Neutrophil (primary cell): ENCODE results near the gene PIEZO1.

ENCODE experiments used
- H3K27ac ChIP-seq: fragments of 200-600 bp; sonication (generic); 2 replicates; pipeline ENCODE4 v1.5.1; 2016; ENCODE audit warnings: mild to moderate bottlenecking, moderate library complexity
- H3K27me3 ChIP-seq: fragments of 200-600 bp; sonication (generic); 2 replicates; pipeline ENCODE4 v1.6.0; 2016; ENCODE audit warnings: mild to moderate bottlenecking
- H3K36me3 ChIP-seq: fragments of 200-600 bp; sonication (generic); 2 replicates; pipeline ENCODE4 v1.5.1; 2017
- H3K4me1 ChIP-seq, 2 experiments: fragments of 200-600 bp in 1 of 2; sonication (generic) in 1 of 2; 1 replicate in 1 of 2; 2 replicates in 1 of 2; pipeline versions ENCODE4 v1.5.1 to v1.6.1; 2013 to 2016; ENCODE audit warnings: low read depth in 1 of 2, low read length in 1 of 2, mild to moderate bottlenecking in 1 of 2, moderate library complexity in 1 of 2; ENCODE audit not compliant: control insufficient read depth in 1 of 2, insufficient read depth in 1 of 2
- H3K4me3 ChIP-seq, 2 experiments: fragments of 200-600 bp in 1 of 2; sonication (generic) in 1 of 2; 1 replicate in 1 of 2; 2 replicates in 1 of 2; pipeline ENCODE4 v1.5.1; 2013 to 2016; ENCODE audit warnings: low read depth in 1 of 2, low read length in 1 of 2, mild to moderate bottlenecking in 1 of 2, moderate library complexity in 1 of 2
- H3K9me3 ChIP-seq: fragments of 200-600 bp; sonication (generic); 2 replicates; pipeline ENCODE4 v1.5.1; 2016
- CTCF ChIP-seq: fragments of 200-600 bp; sonication (generic); IDR thresholded peaks from 2 replicates; pipeline ENCODE4 v1.5.1; 2016; ENCODE audit warnings: antibody characterized with exemption

PIEZO1 gene

GRCh38 chr16:88715312-88716190 is 69.5 kb downstream of the PIEZO1 start:
- Histone ChIP-seq H3K36me3 (peaks cover 51% of the 10 kb centered on the region), H3K27ac (no peak overlapping the region), H3K27me3 (no peaks in the 10 kb centered on the region), H3K4me3 (no peak overlapping the region), H3K4me1 (no peaks in the 10 kb centered on the region), H3K9me3 (no peaks in the 10 kb centered on the region)
- no peak for TF ChIP-seq CTCF

- TF ChIP-seq CTCF, result no peak
- Histone ChIP-seq H3K27ac (no peak overlapping the region), H3K36me3 (peaks cover 43% of the 10 kb centered on the region), H3K9me3 (no peaks in the 10 kb centered on the region), H3K4me3 (no peak overlapping the region), H3K27me3 (no peaks in the 10 kb centered on the region), H3K4me1 (no peaks in the 10 kb centered on the region)
These were observed 70.4 kb downstream of the PIEZO1 start for GRCh38 chr16:88714420-88715302.

GRCh38 chr16:88713568-88714419 is 71.2 kb downstream of the PIEZO1 start:
- Histone ChIP-seq H3K27me3 (no peaks in the 10 kb centered on the region), H3K36me3 (peaks cover 36% of the 10 kb centered on the region), H3K9me3 (no peaks in the 10 kb centered on the region), H3K27ac (no peak overlapping the region), H3K4me3 (no peak overlapping the region), H3K4me1 (no peaks in the 10 kb centered on the region)
- TF ChIP-seq CTCF, result no peak

- peaks cover 34% of the 10 kb centered on the region for H3K36me3 ChIP-seq
- no peaks in the 10 kb centered on the region for H3K4me1 ChIP-seq
- no peak overlapping the region for H3K4me3 ChIP-seq
- TF ChIP-seq CTCF, result no peak
- no peaks in the 10 kb centered on the region for H3K27me3 ChIP-seq
- no peaks in the 10 kb centered on the region for H3K9me3 ChIP-seq
- H3K27ac ChIP-seq, result no peak overlapping the region
These were observed 72.0 kb downstream of the PIEZO1 start for GRCh38 chr16:88713054-88713453.

- no peak for TF ChIP-seq CTCF
- H3K27ac ChIP-seq, result no peak overlapping the region
- no peak overlapping the region for H3K4me3 ChIP-seq
- H3K27me3 ChIP-seq, result no peaks in the 10 kb centered on the region
- H3K4me1 ChIP-seq, result no peaks in the 10 kb centered on the region
- peaks cover 34% of the 10 kb centered on the region for H3K36me3 ChIP-seq
- no peaks in the 10 kb centered on the region for H3K9me3 ChIP-seq
These were observed 72.5 kb downstream of the PIEZO1 start for GRCh38 chr16:88712362-88712979.
